ENCODE measurements around the gene IGFBP6.
"Not testable (repeated sequence)": the region's sequence is repeated elsewhere in the genome, so short reads cannot be mapped to it uniquely, and the experiment has no call there.

The IGFBP6 gene

GRCh38 chr12:53098354-53098981 is 1.0 kb downstream of the IGFBP6 start:
- no peak for FAIRE-seq

DNA sequence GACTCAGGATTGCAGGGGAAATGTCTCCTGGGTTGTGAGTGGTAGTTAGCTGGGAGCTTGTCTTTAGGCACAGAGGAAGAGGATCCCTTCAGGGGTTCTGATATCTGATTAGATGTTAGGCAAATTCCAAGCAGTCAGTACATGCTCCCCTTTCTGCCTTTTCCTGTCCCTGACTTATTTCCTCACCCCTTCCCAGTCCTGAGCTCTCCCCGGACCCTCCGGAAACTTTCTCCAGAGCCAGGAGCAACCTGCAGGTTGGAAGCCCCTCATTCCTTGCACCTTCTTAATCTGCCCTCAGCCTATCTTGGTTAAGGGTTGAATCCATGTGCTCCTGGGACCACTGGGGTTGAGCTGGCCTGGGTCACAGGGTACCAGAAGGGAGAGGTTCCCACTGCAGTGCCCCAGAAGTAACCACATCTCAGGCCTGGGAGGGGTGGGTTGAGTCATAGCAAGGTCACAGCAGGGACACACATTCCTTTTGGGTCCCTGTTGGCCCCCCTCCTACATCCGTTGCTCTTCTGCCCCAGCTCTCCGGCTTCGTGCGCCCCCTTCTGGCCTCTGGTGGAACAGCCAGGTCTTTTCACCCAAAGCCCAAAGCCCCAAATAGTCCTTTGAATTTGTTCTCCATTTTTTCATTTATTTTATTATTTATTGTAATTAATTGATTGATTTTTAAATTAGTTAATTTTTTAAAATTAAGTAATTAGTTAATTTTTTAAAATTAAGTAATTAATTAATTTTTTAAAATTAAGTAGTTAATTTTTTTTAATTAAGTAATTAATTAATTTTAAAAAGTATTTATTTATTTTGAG is 1.8 kb downstream of the IGFBP6 start:
- peak; percentile 94 for FAIRE-seq

DNA sequence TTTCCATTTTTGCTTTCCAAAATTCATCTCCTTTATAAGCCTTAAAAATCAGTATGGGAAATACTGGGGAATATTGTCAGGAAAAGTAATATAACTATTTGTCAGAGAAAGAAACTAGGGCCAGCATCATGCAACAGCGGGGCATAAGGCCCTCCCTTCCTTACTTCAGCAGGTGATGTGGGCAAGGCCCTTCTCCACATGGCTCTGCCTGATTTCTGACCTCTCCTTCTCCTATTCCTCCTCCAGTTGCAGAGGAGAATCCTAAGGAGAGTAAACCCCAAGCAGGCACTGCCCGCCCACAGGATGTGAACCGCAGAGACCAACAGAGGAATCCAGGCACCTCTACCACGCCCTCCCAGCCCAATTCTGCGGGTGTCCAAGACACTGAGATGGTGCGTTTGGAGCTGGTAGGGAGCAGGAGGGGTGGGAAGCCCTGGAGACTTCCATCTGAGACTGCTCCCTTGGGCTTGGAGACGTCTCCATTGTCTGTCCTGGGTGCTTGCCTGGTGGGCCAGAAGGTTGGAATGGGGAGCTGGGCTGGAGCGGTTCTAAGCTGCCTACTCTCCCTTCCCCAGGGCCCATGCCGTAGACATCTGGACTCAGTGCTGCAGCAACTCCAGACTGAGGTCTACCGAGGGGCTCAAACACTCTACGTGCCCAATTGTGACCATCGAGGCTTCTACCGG is 3.1 kb downstream of the IGFBP6 start:
- no peak for FAIRE-seq

- FAIRE-seq: no peak
These were observed 3.8 kb downstream of the IGFBP6 start for GRCh38 chr12:53101266-53101665.

DNA sequence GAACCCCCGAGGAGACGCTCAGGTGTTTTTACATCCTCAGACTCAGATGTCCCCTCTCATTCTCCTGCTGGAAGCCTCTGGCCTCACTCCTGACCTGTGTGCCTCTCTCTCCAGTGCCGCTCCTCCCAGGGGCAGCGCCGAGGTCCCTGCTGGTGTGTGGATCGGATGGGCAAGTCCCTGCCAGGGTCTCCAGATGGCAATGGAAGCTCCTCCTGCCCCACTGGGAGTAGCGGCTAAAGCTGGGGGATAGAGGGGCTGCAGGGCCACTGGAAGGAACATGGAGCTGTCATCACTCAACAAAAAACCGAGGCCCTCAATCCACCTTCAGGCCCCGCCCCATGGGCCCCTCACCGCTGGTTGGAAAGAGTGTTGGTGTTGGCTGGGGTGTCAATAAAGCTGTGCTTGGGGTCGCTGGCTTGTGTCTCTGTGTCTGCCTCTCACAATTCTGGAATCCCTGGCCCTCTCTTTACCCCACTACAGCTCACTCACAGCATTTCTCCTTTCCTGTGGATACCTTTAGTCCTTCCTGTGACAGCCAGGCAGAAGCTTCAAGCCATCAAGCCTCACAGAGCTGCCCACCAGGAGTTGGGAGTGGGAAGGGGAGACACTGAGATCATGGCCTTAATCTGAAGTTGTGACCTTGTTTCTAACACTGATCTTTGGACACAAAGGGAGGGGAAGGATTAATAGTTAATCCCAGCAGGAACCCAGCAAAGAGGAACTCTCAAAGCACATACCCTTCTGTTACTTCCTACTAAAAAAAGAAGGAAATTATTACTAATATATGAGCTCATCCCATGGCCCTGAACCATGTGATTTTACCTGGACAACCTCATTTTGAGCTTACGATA is 4.7 kb downstream of the IGFBP6 start:
- FAIRE-seq: no peak

GRCh38 chr12:53102883-53103807 is 5.7 kb downstream of the IGFBP6 start, which contains the start of gene SOAT2:
TSS of gene SOAT2 (plus strand) at chr12:53103486. CDS start at chr12:53103578, 92 bp downstream.
- no peak for FAIRE-seq

- FAIRE-seq: no peak
These were observed 6.4 kb downstream of the IGFBP6 start for GRCh38 chr12:53103860-53104305.

- no peak for FAIRE-seq
These were observed 7.8 kb downstream of the IGFBP6 start for GRCh38 chr12:53105256-53105655.

- FAIRE-seq: no peak
These were observed 8.4 kb downstream of the IGFBP6 start for GRCh38 chr12:53105712-53106439.

DNA sequence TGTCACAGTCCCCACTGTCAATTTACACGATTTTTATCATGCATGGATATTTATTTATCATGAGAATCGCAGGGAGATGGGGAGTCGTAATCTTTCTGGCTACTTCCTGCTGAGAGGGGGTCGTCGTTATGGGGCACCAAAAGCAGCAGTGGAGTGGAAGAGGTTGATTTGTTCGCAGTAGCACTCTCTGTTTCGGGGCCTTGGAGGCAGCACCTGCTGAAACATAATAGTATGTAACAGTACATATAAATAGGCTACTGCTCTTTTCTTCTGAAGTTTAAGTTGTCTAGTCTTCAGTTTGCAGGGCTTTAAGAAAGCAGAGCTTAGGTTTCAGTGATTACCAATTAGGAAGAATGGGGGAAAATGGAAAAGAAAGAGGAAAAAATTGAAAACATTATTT is 9.7 kb downstream of the IGFBP6 start:
- no peak for FAIRE-seq

DNA sequence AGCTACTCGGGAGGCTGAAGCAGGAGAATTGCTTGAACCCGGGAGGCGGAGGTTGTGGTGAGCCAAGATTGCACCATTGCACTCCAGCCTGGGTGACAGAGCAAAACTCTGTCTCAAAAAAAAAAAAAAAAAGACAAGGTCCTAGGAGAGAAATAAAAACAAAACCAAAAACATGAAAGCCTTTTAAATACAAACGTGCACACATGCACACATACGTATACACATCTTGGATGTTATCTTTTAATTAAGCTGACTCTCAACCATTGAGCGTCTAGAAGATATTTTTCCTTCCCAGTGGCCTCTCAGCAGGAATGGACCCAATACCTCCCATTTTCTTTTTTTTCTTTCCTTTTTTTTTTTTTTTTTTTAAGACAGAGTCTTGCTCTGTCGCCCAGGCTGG is 15.0 kb downstream of the IGFBP6 start:
- not testable (repeated sequence) for FAIRE-seq

- FAIRE-seq: no peak
These were observed 15.8 kb downstream of the IGFBP6 start for GRCh38 chr12:53113136-53113705.

DNA sequence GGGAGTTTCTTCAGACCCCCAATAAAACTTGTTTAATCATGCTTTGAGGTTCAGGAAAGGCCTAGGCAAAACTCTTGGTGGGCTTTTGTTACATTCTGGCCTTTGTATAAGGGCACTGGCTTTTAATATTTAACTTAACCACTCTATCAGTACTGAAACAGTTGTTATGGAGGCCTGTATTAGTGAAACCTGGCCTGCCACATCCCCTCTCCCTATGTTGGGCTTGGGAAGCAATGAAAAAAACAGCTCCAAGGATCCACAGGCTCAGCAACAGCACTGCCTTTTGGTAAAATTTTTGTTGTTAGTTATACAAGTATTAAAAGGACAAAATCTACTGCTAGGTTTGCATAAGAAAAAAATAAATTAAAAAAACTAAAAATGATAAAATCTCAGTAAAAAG is 16.5 kb downstream of the IGFBP6 start:
- FAIRE-seq: no peak

DNA sequence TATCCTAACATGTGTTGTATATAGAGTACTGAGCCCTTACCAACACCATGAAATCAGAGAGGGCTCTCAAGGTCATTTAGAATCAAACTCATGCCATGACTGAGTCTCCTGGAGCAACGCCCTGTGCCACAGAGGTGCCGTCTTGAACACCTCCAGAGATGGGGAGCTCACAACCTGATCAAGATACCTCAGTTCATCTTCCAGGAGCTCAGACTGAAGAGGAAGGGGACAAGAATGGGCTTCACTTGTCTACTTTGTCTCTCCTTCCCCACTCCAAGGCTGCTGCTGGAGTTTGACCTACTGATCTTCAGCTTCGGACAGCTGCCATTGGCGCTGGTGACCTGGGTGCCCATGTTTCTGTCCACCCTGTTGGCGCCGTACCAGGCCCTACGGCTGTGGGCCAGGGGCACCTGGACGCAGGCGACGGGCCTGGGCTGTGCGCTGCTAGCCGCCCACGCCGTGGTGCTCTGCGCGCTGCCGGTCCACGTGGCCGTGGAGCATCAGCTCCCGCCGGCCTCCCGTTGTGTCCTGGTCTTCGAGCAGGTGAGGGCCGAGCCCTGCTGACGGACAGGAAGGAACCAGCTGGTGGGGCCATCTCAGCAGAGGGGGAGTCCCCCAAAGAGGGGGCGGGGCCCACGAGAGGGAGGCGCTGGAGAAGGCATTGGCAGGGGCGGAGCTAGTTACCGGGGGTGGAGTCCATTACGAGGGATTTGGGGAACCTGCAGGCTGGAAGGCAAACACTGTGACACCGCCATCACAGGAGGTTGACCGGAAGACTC is 17.8 kb downstream of the IGFBP6 start:
- FAIRE-seq: no peak

DNA sequence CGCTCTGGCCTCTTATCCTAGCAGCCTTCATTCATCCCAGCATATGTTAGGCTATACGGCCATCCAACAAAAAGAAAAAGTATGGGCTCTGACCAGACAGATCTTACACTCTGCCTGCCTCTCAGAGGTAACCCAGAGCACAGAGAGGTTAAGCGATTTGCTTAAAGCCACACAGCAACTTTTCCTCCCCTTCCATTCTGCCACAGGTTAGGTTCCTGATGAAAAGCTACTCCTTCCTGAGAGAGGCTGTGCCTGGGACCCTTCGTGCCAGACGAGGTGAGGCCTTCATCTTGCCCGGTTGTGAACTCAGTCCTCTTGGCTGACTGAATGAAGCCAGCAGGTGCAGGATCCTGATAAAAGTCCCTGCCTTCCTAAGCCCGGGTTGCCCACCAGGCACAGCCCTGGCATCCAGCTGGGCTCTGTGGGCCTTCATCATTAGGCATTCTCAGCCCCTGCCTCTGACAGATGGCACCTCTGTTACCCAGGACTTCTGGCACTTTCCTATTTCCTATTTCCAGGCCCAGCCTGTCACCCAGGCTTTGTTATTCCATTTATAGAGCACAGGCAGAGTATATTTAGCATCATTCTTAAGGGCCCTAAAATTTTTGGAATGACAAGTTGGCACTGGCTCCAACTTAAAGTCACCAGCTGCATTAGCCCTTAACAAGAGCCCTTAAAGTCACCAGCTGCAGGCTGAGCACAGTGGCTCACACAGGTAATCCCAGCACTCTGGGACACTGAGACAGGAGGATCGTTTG is 18.6 kb downstream of the IGFBP6 start:
- no peak for FAIRE-seq

GRCh38 chr12:53118751-53119300 is 21.4 kb downstream of the IGFBP6 start:
- no peak for FAIRE-seq

- FAIRE-seq: no peak
These were observed 23.4 kb downstream of the IGFBP6 start for GRCh38 chr12:53120685-53121525.
